Activated naive CD8-positive, alpha-beta T cell treated with anti-CD3 and anti-CD28 coated beads, Interleukin-2, amount 50 U/mL, for 24 hours (primary cell): ENCODE results near the gene DIDO1.
"Not testable (repeated sequence)": the region's sequence is repeated elsewhere in the genome, so short reads cannot be mapped to it uniquely, and the experiment has no call there.

Source experiments
- ATAC-seq: fragments of 150-1000 bp; cut with Tn5 transposase; one replicate; pipeline ENCODE4 v1.10.0; 2021
- DNase-seq: peaks from one replicate; pipeline ENCODE4 v3.0.0; 2021
- H3K27ac Mint-ChIP-seq: one replicate; pipeline ENCODE4 v1.8.0; 2021; ENCODE audit warnings: mild to moderate bottlenecking, mixed read lengths
- H3K27me3 Mint-ChIP-seq: one replicate; pipeline ENCODE4 v1.8.0; 2021; ENCODE audit warnings: mixed read lengths
- H3K36me3 Mint-ChIP-seq: one replicate; pipeline ENCODE4 v1.8.0; 2021; ENCODE audit warnings: low read depth, mixed read lengths
- H3K4me1 Mint-ChIP-seq: one replicate; pipeline ENCODE4 v1.8.0; 2021; ENCODE audit warnings: mixed read lengths
- H3K4me3 Mint-ChIP-seq: one replicate; pipeline ENCODE4 v1.8.0; 2021; ENCODE audit warnings: mild to moderate bottlenecking, moderate library complexity, mixed read lengths
- H3K9me3 Mint-ChIP-seq: one replicate; pipeline ENCODE4 v1.8.0; 2021; ENCODE audit warnings: mixed read lengths

DIDO1 gene

DNA sequence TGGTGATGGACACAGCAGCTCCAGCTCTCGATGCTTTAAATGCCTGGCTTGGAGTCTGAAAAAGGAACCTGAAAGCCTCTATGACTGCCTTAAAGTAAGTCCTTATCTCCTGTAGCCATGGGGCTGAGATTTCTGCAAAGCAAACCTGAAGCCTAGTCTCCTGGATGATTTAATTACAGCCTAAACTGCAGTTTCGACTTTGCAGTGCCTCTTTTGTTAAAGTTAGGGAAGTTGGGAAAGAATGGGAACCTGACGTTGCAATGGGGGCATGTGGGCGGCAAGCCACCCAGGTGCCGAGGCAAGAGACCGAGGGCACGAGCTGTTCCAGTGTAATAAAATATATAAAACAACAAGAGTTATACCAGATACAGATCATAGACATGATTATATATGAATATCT is 53.0 kb downstream of the DIDO1 start:
- H3K36me3 Mint-ChIP-seq, result no peaks in the 10 kb centered on the region
- no peak overlapping the region for H3K27ac Mint-ChIP-seq
- ATAC-seq, result no peak

DNA sequence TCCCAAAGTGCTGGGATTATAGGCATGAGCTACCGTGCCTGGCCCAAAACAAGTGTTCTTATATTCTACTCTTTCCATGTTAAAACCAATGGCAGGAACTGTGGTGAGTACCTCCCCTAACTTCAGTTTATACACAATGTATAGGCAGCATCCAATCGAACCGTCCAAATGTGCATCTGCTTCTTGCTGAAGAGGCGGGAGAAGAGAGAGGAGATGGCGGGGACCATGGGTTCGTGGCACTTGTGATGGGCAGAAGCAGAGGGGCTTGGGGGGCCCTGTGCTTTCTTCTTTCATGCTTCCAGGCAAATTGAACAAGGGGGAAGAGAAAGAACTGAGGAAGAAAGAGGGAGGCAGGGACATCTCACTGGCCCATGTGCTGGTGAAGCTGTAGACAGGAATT is 53.4 kb downstream of the DIDO1 start:
- H3K27ac Mint-ChIP-seq, result no peak overlapping the region
- no peaks in the 10 kb centered on the region for H3K36me3 Mint-ChIP-seq
- H3K27me3 Mint-ChIP-seq, result peaks cover 3% of the 10 kb centered on the region
- H3K4me3 Mint-ChIP-seq, result no peak overlapping the region
- ATAC-seq (no peak), DNase-seq (no peak)
- H3K9me3 Mint-ChIP-seq, result no peaks in the 10 kb centered on the region
- peaks cover 18% of the 10 kb centered on the region for H3K4me1 Mint-ChIP-seq

More for the DNA sequence above, 53.0 kb downstream of the DIDO1 start:
- Mint-ChIP-seq H3K27me3 (peaks cover 3% of the 10 kb centered on the region), H3K4me1 (peaks cover 18% of the 10 kb centered on the region), H3K4me3 (no peak overlapping the region), H3K9me3 (no peaks in the 10 kb centered on the region)
- DNase-seq, result no peak

DNA sequence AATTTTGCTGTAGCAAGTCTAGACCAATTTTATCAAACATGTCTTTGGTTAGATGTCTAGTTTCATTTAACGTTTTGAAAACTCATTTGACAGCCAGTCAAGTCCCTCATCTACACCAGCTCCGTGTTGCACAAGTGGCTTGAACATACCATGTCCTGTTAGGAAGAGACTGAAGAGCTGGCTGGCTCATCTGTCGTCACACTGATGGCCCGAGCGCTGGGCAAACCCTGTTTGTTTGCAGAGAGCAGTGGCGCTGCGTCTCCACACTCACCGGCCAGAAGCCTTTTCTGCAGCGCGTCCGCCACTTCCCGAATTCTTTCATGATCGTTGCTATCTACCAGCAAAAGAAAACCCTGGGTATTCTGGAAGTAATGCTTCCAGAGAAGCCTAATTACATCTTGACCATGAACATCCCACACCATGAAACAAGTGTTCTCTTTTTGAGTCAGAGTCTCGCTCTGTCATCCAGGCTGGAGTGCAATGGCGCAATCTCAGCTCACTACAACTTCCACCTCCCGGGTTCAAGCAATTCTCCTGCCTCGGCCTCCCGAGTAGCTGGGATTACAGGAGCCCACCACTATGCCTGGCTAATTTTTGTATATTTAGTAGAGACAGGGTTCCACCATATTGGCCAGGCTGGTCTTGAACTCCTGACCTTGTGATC is 54.0 kb downstream of the DIDO1 start:
- no peaks in the 10 kb centered on the region for H3K9me3 Mint-ChIP-seq
- H3K4me3 Mint-ChIP-seq, result no peak overlapping the region
- H3K4me1 Mint-ChIP-seq, result peaks cover 18% of the 10 kb centered on the region
- peaks cover 3% of the 10 kb centered on the region for H3K27me3 Mint-ChIP-seq
- no peak for ATAC-seq
- no peaks in the 10 kb centered on the region for H3K36me3 Mint-ChIP-seq
- H3K27ac Mint-ChIP-seq, result no peak overlapping the region
- no peak for DNase-seq

DNA sequence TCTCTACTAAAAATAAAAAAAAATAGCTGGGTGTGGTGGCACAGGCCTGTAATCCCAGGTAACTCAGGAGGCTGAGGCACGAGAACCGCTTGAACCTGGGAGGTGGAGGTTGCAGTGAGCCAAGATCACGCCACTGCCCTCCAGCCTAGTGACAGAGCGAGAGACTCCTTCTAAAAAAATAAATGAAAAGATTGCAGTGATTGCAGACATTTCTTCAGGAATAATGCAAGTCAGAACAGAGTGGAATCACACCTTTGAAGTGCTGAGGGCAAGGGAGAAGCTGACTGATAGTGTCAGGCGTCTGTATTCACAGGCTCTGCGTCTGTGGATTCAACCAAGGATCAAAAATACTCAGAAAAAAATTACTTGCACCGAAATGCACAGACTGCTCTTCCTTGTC is 62.1 kb downstream of the DIDO1 start:
- H3K27ac Mint-ChIP-seq, result no peak overlapping the region
- ATAC-seq (no peak), DNase-seq (no peak)
- H3K9me3 Mint-ChIP-seq, result peaks cover 7% of the 10 kb centered on the region
- no peak overlapping the region for H3K4me3 Mint-ChIP-seq
- peaks cover 20% of the 10 kb centered on the region for H3K4me1 Mint-ChIP-seq
- H3K36me3 Mint-ChIP-seq, result no peaks in the 10 kb centered on the region
- H3K27me3 Mint-ChIP-seq, result peaks cover 5% of the 10 kb centered on the region

DNA sequence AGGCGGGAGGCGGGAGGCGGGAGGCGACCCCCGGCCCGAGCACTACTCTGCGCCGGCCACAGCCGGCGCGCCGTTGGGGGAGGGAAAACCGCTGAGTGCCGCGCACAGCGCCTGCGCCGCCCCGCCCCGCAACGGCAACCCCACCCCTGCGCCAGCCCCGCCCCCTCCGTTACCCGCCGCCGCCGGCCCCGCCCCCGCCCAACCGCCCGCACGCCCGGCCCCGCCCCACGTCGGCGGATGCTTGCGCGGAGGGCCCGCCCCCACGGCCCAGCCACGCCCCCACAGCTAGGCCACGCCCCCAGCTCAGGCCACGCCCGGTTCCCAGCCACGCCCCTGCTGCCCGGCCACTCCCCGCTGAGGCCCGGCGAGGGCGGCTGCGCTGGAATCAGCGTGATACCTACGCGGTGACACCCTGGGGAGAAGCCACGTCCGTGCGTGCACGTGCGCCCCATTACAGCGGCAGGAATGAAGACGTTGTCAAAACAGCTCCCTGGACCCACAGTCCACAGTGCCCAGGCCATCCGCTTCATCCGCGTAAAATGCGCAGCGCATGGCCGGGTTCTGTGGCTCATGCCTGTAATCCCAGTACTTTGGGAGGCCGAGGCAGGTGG is 64.5 kb downstream of the DIDO1 start, which contains the start of gene TCFL5:
TSS of gene TCFL5 (minus strand) at position 97 of the 611 bp plus-strand sequence. CDS start 152 bp downstream, outside the sequence.
- Mint-ChIP-seq H3K27ac (peak within 1 kb of the TSS; percentile 16), H3K36me3 (no peaks in the 10 kb centered on the region), H3K9me3 (peaks cover 7% of the 10 kb centered on the region), H3K4me1 (peaks cover 29% of the 10 kb centered on the region), H3K4me3 (peak within 1 kb of the TSS; percentile 72), H3K27me3 (peaks cover 5% of the 10 kb centered on the region)
- DNase-seq (peak; percentile 93), ATAC-seq (peak; percentile 89)

DNA sequence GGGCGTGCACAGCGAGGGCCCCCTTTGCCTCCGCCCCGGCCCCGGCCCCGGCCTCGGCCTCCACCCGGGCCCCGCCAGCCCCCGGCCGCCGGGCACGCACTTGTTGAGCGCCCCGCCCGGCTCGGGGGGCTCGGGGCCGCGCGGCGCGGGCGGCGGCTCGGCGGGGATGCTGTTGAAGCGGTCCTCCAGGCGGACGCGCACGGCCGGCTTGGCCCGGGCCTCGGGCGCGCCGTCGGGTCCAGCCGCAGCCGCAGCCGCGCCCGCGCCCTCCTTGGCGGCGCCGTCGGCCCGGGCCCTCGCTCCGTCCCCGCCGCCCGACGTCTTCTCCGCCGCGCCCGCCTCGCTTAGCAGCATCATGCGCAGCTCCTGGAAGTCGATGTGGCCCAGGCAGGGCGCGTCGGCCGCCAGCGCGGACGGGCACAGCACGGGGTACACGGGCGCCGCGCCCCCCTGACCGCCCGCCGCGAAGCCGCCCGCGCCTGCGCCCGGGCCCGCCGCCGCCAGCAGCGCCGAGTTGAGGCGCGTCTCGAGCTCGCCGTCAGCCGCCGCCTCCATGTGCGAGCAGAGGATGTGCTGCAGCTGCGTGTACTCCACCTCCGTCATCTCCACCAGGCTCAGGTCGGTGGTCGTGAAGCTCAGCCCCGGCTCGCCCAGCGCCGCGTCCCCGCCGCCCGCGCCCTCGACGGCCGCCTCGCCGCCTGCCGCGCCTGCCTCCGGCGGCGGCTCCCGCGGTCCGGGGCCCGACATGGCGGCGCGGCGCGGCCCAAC is 65.2 kb downstream of the DIDO1 start:
- Mint-ChIP-seq H3K36me3 (no peaks in the 10 kb centered on the region), H3K27me3 (peaks cover 5% of the 10 kb centered on the region), H3K27ac (no peak overlapping the region), H3K9me3 (peaks cover 7% of the 10 kb centered on the region), H3K4me3 (peak overlapping the region; percentile 26), H3K4me1 (peaks cover 29% of the 10 kb centered on the region)
- ATAC-seq, result peak; percentile 21
- DNase-seq, result peak; percentile 36

DNA sequence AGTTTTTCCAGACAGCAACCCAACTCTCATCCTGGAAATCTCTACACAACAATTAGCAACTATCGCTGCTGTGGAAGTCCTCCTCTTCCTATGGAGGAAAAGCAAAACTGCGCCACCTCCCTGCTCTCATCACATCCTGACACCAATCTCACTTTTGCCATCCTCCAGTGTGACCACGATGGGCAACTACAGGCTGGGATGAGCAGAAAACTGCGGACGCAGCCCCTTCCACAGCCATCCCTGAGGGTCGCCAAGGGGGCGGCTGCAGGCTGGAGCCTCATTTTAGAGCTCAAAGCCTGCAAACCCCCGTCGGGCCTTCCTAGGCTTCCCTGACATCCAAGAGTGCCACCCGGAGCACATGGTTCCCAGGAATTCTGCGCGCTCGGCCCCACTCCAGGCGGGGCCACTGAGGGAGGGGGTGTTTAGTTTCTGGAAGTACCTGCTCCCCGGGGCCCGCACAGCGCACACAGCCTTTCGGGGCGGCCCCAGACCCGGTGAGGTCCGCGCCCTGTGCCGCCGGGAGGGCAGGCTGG is 65.8 kb downstream of the DIDO1 start:
- ATAC-seq, result no peak
- peaks cover 7% of the 10 kb centered on the region for H3K9me3 Mint-ChIP-seq
- peaks cover 29% of the 10 kb centered on the region for H3K4me1 Mint-ChIP-seq
- no peak for DNase-seq
- peak overlapping the region; percentile 46 for H3K27ac Mint-ChIP-seq
- H3K36me3 Mint-ChIP-seq, result no peaks in the 10 kb centered on the region
- H3K27me3 Mint-ChIP-seq, result peaks cover 5% of the 10 kb centered on the region
- peak overlapping the region; percentile 72 for H3K4me3 Mint-ChIP-seq

DNA sequence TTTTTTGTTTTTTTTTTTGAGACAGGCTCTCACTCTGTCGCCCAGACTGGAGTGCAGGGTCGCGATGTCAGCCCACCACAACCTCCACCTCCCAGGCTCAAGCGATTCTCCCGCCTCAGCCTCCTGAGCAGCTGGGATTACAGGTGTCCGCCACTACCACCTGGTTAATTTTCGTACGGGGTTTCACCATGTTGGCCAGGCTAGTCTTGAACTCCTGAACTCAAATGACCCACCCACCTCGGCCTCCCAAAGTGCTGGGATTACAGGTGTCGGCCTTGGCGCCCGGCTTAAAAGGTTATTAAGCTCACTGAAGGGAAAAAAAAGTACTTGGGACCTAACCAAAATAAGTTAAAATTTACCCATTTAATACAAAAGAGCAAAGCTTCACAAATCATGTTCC is 66.6 kb downstream of the DIDO1 start:
- no peak for ATAC-seq
- H3K4me1 Mint-ChIP-seq, result peaks cover 29% of the 10 kb centered on the region
- peaks cover 5% of the 10 kb centered on the region for H3K27me3 Mint-ChIP-seq
- peaks cover 7% of the 10 kb centered on the region for H3K9me3 Mint-ChIP-seq
- peak overlapping the region; percentile 72 for H3K4me3 Mint-ChIP-seq
- H3K36me3 Mint-ChIP-seq, result no peaks in the 10 kb centered on the region
- H3K27ac Mint-ChIP-seq, result no peak overlapping the region
- no peak for DNase-seq

DNA sequence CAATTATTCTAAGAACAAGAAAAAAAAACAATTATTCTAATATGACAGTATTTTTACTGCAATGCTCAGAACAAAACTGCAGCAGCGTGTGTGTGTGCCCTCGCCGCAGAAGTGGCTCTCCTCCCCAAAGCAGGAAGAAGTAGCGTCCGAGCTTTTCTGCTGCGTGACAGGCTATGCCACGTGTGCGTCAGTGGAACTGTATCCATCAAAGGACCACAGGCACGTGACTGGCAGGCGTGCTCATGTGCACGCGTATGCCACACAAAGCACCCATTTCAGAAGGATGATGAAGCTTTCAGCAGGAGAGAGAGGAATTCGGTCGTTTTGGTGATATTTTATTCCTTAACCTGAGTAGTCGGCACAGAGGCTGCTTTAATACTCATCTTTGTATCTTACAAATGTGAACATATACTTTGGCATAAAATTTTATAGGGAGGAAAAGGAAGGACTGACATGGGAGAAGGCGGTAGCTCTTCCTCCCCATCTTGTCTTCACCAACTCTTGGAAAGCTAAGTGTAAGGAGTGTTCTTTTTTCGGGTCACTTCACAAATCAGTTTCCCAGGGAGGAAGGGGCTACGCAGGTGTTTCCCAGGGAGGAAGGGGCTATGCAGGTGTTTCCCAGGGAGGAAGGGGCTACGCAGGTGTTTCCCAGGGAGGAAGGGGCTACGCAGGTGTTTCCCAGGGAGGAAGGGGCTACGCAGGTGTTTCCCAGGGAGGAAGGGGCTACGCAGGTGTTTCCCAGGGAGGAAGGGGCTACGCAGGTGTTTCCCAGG is 68.1 kb downstream of the DIDO1 start:
- ATAC-seq (no peak), DNase-seq (no peak)
- Mint-ChIP-seq H3K36me3 (peaks cover 5% of the 10 kb centered on the region), H3K27ac (no peak overlapping the region), H3K4me1 (peaks cover 29% of the 10 kb centered on the region), H3K9me3 (peaks cover 7% of the 10 kb centered on the region), H3K27me3 (peaks cover 5% of the 10 kb centered on the region), H3K4me3 (no peak overlapping the region)

DNA sequence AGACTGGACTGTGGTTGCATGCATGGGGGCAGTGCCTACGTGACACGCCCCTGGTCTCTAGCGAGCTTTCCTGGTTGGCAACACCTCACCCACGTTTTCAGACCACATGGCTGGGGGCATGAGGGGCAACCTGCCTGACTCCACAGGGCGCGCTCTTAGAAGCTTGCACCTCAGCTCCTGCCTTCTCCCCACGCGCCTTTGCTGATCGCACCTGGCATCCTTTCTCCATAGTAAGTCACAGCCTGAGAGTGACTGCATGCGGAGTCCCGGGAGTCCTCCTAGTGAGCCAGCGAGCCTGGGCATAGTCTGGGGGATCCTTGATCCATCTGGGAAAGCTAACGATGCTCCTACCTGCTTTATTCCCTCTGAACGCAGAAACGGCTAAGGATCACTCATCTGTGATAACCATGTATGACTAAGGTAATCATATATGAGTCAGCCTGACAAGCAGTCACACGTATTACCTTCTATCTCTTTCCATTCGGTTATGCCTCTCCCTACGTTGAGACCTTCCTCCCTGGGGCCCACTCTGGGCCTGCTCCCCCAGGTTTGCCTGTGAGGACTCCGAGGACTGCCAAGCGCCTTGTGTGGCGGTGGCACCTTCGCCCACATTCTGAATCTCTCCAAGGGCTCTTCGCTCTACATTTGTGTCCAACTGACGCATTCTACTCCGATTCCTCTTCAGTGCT is 69.2 kb downstream of the DIDO1 start:
- Mint-ChIP-seq H3K4me3 (no peak overlapping the region), H3K9me3 (peaks cover 2% of the 10 kb centered on the region), H3K36me3 (peaks cover 11% of the 10 kb centered on the region), H3K27me3 (no peaks in the 10 kb centered on the region), H3K27ac (no peak overlapping the region), H3K4me1 (peaks cover 24% of the 10 kb centered on the region)
- ATAC-seq, result no peak
- DNase-seq, result no peak

DNA sequence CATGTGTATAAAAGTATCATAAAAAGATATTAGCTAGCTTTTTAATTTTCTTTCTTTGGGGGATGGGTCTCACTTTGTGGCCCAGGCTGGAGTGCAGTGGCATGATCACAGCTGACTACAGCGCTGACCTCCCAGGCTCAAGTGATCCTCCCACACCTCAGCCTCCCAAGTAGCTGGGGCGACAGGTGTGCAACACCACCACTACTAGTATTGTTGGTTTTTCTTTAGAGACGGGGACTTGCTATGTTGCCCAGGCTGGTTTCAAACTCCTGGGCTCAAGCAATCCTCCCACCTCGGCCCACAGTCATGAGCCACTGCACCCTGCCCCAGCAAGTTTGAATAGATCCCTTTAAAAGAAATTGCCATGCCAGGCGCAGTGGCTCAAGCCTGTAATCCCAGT is 71.2 kb downstream of the DIDO1 start:
- no peaks in the 10 kb centered on the region for H3K9me3 Mint-ChIP-seq
- ATAC-seq, result no peak
- peaks cover 17% of the 10 kb centered on the region for H3K4me1 Mint-ChIP-seq

DNA sequence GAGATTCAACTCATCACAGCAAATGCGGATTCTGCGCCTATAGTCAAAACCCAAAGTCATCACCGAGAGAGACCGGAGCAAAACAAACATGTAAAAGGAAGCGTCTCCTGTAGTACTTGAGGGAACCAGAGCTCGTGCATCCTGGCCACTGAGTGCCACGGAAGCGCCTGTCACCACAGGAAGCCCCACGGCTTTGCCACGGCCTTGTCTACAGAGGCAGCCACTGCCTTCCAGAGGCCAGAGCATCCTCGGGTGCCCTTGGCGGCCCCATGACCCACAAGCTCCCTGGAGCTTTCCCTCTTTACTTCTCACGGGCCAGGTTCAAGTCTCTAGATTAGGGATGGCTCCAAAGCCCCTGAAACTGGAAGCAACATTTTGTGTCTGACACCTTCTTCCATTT is 72.2 kb downstream of the DIDO1 start:
- no peaks in the 10 kb centered on the region for H3K27me3 Mint-ChIP-seq
- no peaks in the 10 kb centered on the region for H3K9me3 Mint-ChIP-seq
- DNase-seq (no peak), ATAC-seq (no peak)
- H3K4me1 Mint-ChIP-seq, result peaks cover 9% of the 10 kb centered on the region
- peaks cover 14% of the 10 kb centered on the region for H3K36me3 Mint-ChIP-seq
- no peak overlapping the region for H3K4me3 Mint-ChIP-seq
- H3K27ac Mint-ChIP-seq, result no peak overlapping the region

More for the DNA sequence above, 71.2 kb downstream of the DIDO1 start:
- H3K4me3 Mint-ChIP-seq, result no peak overlapping the region
- DNase-seq, result no peak
- H3K27me3 Mint-ChIP-seq, result no peaks in the 10 kb centered on the region
- H3K27ac Mint-ChIP-seq, result no peak overlapping the region
- H3K36me3 Mint-ChIP-seq, result peaks cover 14% of the 10 kb centered on the region

DNA sequence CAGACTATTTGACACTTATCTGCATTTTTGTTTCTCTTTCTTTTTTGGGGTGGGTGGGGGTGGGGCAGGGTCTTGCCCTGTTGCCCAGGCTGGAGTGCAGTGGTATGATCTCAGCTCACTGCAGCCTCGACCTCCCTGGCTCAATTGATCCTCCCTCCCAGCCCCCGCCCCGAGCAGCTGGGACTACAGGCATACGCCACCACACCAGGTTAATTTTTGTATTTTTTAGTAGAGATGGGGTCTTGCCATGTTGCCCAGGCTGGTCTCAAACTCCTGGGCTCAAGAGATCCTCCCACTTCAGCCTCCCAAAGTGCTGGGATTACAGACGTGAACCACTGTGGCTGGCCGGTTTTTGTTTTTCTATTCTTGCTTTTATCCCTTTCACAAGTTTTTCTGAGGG is 73.0 kb downstream of the DIDO1 start:
- peaks cover 14% of the 10 kb centered on the region for H3K36me3 Mint-ChIP-seq
- not testable (repeated sequence) for H3K27me3 Mint-ChIP-seq, ATAC-seq, H3K4me3 Mint-ChIP-seq, H3K9me3 Mint-ChIP-seq, H3K4me1 Mint-ChIP-seq, H3K27ac Mint-ChIP-seq, DNase-seq

DNA sequence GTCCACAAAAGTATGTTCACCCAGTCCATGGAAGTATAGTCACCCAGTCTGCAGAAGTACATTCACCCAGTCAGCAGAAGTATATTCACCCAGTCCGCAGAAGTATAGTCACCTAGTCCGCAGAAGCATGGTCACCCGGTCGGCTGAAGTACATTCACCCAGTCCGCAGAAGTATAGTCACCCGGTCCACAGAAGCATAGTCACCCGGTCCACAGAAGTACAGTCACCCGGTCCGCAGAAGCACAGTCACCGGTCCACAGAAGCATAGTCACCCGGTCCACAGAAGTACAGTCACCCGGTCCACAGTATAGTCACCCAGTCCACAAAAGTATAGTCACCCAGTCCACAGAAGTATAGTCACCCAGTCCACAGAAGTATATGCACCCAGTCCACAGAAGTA is 73.5 kb downstream of the DIDO1 start:
- H3K36me3 Mint-ChIP-seq, result peaks cover 14% of the 10 kb centered on the region
- no peaks in the 10 kb centered on the region for H3K27me3 Mint-ChIP-seq
- no peak overlapping the region for H3K4me3 Mint-ChIP-seq
- ATAC-seq (no peak), DNase-seq (no peak)
- no peak overlapping the region for H3K27ac Mint-ChIP-seq
- peaks cover 4% of the 10 kb centered on the region for H3K4me1 Mint-ChIP-seq
- H3K9me3 Mint-ChIP-seq, result no peaks in the 10 kb centered on the region
